ENCODE measurements around the gene GMEB1.
"Not testable (repeated sequence)": the region's sequence is repeated elsewhere in the genome, so short reads cannot be mapped to it uniquely, and the experiment has no call there.

GMEB1 gene

DNA sequence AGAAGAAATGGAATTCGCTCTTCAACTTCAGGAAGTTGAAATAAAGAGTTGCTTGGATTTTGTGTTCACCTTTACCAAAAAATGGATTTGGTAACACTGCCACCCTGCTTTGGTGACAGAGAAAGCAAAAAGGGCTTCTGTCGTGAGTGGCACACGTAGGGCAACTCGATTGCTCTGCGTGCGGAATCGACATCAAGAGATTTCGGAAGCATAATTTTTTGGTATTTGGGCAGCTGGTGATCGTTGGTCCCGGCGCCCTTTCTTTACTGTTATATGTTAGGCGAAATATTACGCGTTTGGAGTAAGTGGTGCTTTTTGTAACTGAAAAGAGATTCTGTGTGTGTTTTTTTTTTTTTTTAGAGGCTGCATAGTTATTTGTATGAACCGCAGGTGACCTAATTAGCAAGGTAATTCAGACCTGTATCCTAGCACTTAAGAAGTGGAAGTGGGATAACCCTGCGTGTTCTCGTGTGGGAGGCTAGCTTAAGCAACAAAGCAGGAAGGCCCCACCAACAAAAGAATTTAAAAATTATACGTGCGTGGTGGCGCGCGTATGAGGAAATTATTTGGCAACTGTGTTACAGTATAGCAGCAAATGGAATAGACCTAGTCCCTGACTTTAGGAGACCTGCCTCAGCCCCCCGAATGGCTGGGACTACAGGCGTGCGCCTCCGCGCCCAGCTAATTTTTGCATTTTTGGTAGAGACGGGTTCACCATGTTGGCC lies 19.9 kb upstream of the GMEB1 start, which contains the start of gene RNU11:
TSS of gene RNU11 (plus strand) at position 127 of the 725 bp plus-strand sequence.
- Histone ChIP-seq H3K36me3 (ENCODE audit: insufficient read depth, low read length) (no peaks in the 10 kb centered on the region), H3K9ac (ENCODE audit: low read depth, low read length) (peak within 1 kb of the TSS; percentile 66), H3K27ac (ENCODE audit: low read length) (peak within 1 kb of the TSS; percentile 97), H2AFZ (ENCODE audit: low read depth, low read length) (peak within 1 kb of the TSS; percentile 80), H3K79me2 (ENCODE audit: insufficient read depth, low read length) (peaks cover 12% of the 10 kb centered on the region; the same call in 1 of the 2 replicates), H3K27me3 (ENCODE audit: insufficient read depth, low read length, poor library complexity) (no peaks in the 10 kb centered on the region), H4K20me1 (ENCODE audit: insufficient read depth, low read length) (no peaks in the 10 kb centered on the region), H3K4me2 (ENCODE audit: insufficient read depth, low read length) (peak within 1 kb of the TSS; percentile 66), H3K4me1 (ENCODE audit: insufficient read depth, low read length) (peaks cover 32% of the 10 kb centered on the region), H3K9me3 (ENCODE audit: insufficient read depth, low read length, severe bottlenecking) (no peaks in the 10 kb centered on the region), H3K4me3 (ENCODE audit: low read depth in 1 of 2, low read length in 2 of 2) (peak within 1 kb of the TSS; percentile 12 to 57; a peak in 3 of 4 replicates)
- DNase-seq (peak; percentile 93), ATAC-seq (ENCODE audit: insufficient read depth, low read depth) (peak; percentile 75)
- no peak for TF ChIP-seq EZH2 (IDR thresholded peaks at IDR 0.05; ENCODE audit: borderline replicate concordance, low read depth, low read length, severe bottlenecking)
- TF ChIP-seq, protein P1, sequence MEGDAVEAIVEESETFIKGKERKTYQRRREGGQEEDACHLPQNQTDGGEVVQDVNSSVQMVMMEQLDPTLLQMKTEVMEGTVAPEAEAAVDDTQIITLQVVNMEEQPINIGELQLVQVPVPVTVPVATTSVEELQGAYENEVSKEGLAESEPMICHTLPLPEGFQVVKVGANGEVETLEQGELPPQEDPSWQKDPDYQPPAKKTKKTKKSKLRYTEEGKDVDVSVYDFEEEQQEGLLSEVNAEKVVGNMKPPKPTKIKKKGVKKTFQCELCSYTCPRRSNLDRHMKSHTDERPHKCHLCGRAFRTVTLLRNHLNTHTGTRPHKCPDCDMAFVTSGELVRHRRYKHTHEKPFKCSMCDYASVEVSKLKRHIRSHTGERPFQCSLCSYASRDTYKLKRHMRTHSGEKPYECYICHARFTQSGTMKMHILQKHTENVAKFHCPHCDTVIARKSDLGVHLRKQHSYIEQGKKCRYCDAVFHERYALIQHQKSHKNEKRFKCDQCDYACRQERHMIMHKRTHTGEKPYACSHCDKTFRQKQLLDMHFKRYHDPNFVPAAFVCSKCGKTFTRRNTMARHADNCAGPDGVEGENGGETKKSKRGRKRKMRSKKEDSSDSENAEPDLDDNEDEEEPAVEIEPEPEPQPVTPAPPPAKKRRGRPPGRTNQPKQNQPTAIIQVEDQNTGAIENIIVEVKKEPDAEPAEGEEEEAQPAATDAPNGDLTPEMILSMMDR (IDR thresholded peaks at IDR 0.05; ENCODE audit: borderline replicate concordance, extremely low read depth, low read length, poor library complexity, severe bottlenecking): no peak

DNA sequence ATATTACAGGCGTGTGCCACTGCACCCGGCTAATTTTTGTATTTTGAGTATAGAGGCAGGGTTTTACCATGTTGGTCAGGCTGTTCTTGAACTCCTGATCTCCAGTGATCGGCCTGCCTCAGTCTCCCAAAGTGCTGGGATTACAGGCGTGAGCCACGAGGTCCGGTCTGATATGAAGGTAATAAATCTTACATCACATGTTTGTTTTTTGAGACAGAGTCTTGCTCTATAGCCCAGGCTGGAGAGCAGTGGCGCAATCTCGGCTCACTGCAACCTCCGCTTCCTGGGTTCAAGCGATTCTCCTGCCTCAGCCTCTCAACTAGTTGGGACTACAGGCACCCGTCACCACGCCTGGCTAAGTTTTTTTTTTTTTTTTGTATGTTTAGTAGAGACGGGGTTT lies 15.5 kb upstream of the GMEB1 start:
- H3K79me2 ChIP-seq (ENCODE audit: insufficient read depth, low read length); ATAC-seq (ENCODE audit: insufficient read depth, low read depth); H3K36me3 ChIP-seq (ENCODE audit: insufficient read depth, low read length); H2AFZ ChIP-seq (ENCODE audit: low read depth, low read length); H4K20me1 ChIP-seq (ENCODE audit: insufficient read depth, low read length); H3K9me3 ChIP-seq (ENCODE audit: insufficient read depth, low read length, severe bottlenecking); DNase-seq; H3K4me1 ChIP-seq (ENCODE audit: insufficient read depth, low read length); H3K4me2 ChIP-seq (ENCODE audit: insufficient read depth, low read length); H3K9ac ChIP-seq (ENCODE audit: low read depth, low read length); H3K27ac ChIP-seq (ENCODE audit: low read length); H3K4me3 ChIP-seq (ENCODE audit: low read depth in 1 of 2, low read length in 2 of 2); H3K27me3 ChIP-seq (ENCODE audit: insufficient read depth, low read length, poor library complexity): not testable (repeated sequence)

DNA sequence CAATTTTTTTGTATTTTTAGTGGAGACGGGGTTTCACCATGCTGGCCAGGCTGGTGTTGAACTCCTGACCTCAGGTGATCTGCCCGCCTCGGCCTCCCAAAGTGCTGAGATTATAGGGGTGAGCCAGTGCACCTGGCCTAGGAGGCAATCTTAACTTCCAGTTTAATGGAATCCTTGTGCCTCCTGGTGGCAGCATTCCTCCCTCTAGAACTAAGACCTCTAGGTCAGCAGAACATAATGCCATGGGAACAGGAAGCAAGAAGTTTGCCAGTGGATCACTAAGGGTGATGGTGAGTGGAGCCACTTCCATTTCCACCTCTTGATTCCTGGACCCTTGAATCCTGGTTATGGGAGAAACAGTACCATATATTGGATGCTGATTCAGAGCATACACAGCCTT lies 14.7 kb upstream of the GMEB1 start:
- H3K4me2 ChIP-seq (ENCODE audit: insufficient read depth, low read length); DNase-seq; H3K36me3 ChIP-seq (ENCODE audit: insufficient read depth, low read length); H3K9me3 ChIP-seq (ENCODE audit: insufficient read depth, low read length, severe bottlenecking); H3K79me2 ChIP-seq (ENCODE audit: insufficient read depth, low read length); H2AFZ ChIP-seq (ENCODE audit: low read depth, low read length); H3K9ac ChIP-seq (ENCODE audit: low read depth, low read length); ATAC-seq (ENCODE audit: insufficient read depth, low read depth); H3K27me3 ChIP-seq (ENCODE audit: insufficient read depth, low read length, poor library complexity); H4K20me1 ChIP-seq (ENCODE audit: insufficient read depth, low read length); H3K4me1 ChIP-seq (ENCODE audit: insufficient read depth, low read length); H3K27ac ChIP-seq (ENCODE audit: low read length); H3K4me3 ChIP-seq (ENCODE audit: low read depth in 1 of 2, low read length in 2 of 2): not testable (repeated sequence)
- TF ChIP-seq, protein P1 (IDR thresholded peaks at IDR 0.05; ENCODE audit: borderline replicate concordance, extremely low read depth, low read length, poor library complexity, severe bottlenecking): peak; percentile 34

GRCh38 chr1:28655448-28656311 lies 12.9 kb upstream of the GMEB1 start:
- not testable (repeated sequence) for H3K9me3 ChIP-seq (ENCODE audit: insufficient read depth, low read length, severe bottlenecking); H4K20me1 ChIP-seq (ENCODE audit: insufficient read depth, low read length); H3K27me3 ChIP-seq (ENCODE audit: insufficient read depth, low read length, poor library complexity); ATAC-seq (ENCODE audit: insufficient read depth, low read depth); H3K9ac ChIP-seq (ENCODE audit: low read depth, low read length); H3K4me3 ChIP-seq (ENCODE audit: low read depth in 1 of 2, low read length in 2 of 2); DNase-seq; H3K4me1 ChIP-seq (ENCODE audit: insufficient read depth, low read length); H3K79me2 ChIP-seq (ENCODE audit: insufficient read depth, low read length); H3K27ac ChIP-seq (ENCODE audit: low read length); H2AFZ ChIP-seq (ENCODE audit: low read depth, low read length); H3K36me3 ChIP-seq (ENCODE audit: insufficient read depth, low read length); H3K4me2 ChIP-seq (ENCODE audit: insufficient read depth, low read length)
